Measurements from ENCODE around the gene PSMD13.
"Not testable (repeated sequence)": the region's sequence is repeated elsewhere in the genome, so short reads cannot be mapped to it uniquely, and the experiment has no call there.

PSMD13 gene

GRCh38 chr11:212150-213100, 24.4 kb upstream of the PSMD13 start:
- H3K4me1 ChIP-seq (ENCODE audit: control insufficient read depth, insufficient read depth, low read length) = peaks cover 13% of the 10 kb centered on the region
- H3K9me3 ChIP-seq (ENCODE audit: control insufficient read depth, low read length) = no peaks in the 10 kb centered on the region
- H3K36me3 ChIP-seq (ENCODE audit: control insufficient read depth, insufficient read depth, low read length) = peaks cover 27% of the 10 kb centered on the region
- no peak overlapping the region for H3K9ac ChIP-seq (ENCODE audit: low read length)
- H3K27me3 ChIP-seq (ENCODE audit: control insufficient read depth, insufficient read depth, low read length) = no peaks in the 10 kb centered on the region
- H3K4me3 ChIP-seq (ENCODE audit: low read length) = no peak overlapping the region

- Histone ChIP-seq H3K27me3 (ENCODE audit: control insufficient read depth, insufficient read depth, low read length) (no peaks in the 10 kb centered on the region), H3K4me3 (ENCODE audit: low read length) (no peak overlapping the region), H3K36me3 (ENCODE audit: control insufficient read depth, insufficient read depth, low read length) (peaks cover 27% of the 10 kb centered on the region), H3K9me3 (ENCODE audit: control insufficient read depth, low read length) (no peaks in the 10 kb centered on the region), H3K4me1 (ENCODE audit: control insufficient read depth, insufficient read depth, low read length) (peaks cover 13% of the 10 kb centered on the region), H3K9ac (ENCODE audit: low read length) (no peak overlapping the region)
Observed at GRCh38 chr11:213111-213510, 23.7 kb upstream of the PSMD13 start.

GRCh38 chr11:214083-214482, 22.7 kb upstream of the PSMD13 start:
- H3K27me3 ChIP-seq (ENCODE audit: control insufficient read depth, insufficient read depth, low read length) = no peaks in the 10 kb centered on the region
- H3K9ac ChIP-seq (ENCODE audit: low read length) = no peak overlapping the region
- H3K36me3 ChIP-seq (ENCODE audit: control insufficient read depth, insufficient read depth, low read length) = peaks cover 27% of the 10 kb centered on the region
- no peak overlapping the region for H3K4me3 ChIP-seq (ENCODE audit: low read length)
- peaks cover 13% of the 10 kb centered on the region for H3K4me1 ChIP-seq (ENCODE audit: control insufficient read depth, insufficient read depth, low read length)
- no peaks in the 10 kb centered on the region for H3K9me3 ChIP-seq (ENCODE audit: control insufficient read depth, low read length)

GRCh38 chr11:215581-216037, 21.2 kb upstream of the PSMD13 start:
- Histone ChIP-seq H3K36me3 (ENCODE audit: control insufficient read depth, insufficient read depth, low read length) (peaks cover 17% of the 10 kb centered on the region), H3K9ac (ENCODE audit: low read length) (no peak overlapping the region)

GRCh38 chr11:216081-216974, 20.4 kb upstream of the PSMD13 start:
- no peaks in the 10 kb centered on the region for H3K4me1 ChIP-seq (ENCODE audit: control insufficient read depth, insufficient read depth, low read length)
- H3K9ac ChIP-seq (ENCODE audit: low read length) = no peak overlapping the region
- H3K36me3 ChIP-seq (ENCODE audit: control insufficient read depth, insufficient read depth, low read length) = peaks cover 14% of the 10 kb centered on the region
- H3K4me3 ChIP-seq (ENCODE audit: low read length) = no peak overlapping the region
- no peaks in the 10 kb centered on the region for H3K27me3 ChIP-seq (ENCODE audit: control insufficient read depth, insufficient read depth, low read length)
- H3K9me3 ChIP-seq (ENCODE audit: control insufficient read depth, low read length) = no peaks in the 10 kb centered on the region

More at GRCh38 chr11:215581-216037, 21.2 kb upstream of the PSMD13 start:
- Histone ChIP-seq H3K27me3 (ENCODE audit: control insufficient read depth, insufficient read depth, low read length) (no peaks in the 10 kb centered on the region), H3K4me3 (ENCODE audit: low read length) (no peak overlapping the region), H3K4me1 (ENCODE audit: control insufficient read depth, insufficient read depth, low read length) (no peaks in the 10 kb centered on the region), H3K9me3 (ENCODE audit: control insufficient read depth, low read length) (no peaks in the 10 kb centered on the region)

- no peak overlapping the region for H3K4me3 ChIP-seq (ENCODE audit: low read length)
- no peaks in the 10 kb centered on the region for H3K4me1 ChIP-seq (ENCODE audit: control insufficient read depth, insufficient read depth, low read length)
- H3K36me3 ChIP-seq (ENCODE audit: control insufficient read depth, insufficient read depth, low read length) = peaks cover 8% of the 10 kb centered on the region
- H3K9ac ChIP-seq (ENCODE audit: low read length) = no peak overlapping the region
- no peaks in the 10 kb centered on the region for H3K9me3 ChIP-seq (ENCODE audit: control insufficient read depth, low read length)
- H3K27me3 ChIP-seq (ENCODE audit: control insufficient read depth, insufficient read depth, low read length) = no peaks in the 10 kb centered on the region
Observed at GRCh38 chr11:217704-218103, 19.1 kb upstream of the PSMD13 start.

- Histone ChIP-seq H3K27me3 (ENCODE audit: control insufficient read depth, insufficient read depth, low read length) (no peaks in the 10 kb centered on the region), H3K4me3 (ENCODE audit: low read length) (no peak overlapping the region), H3K9me3 (ENCODE audit: control insufficient read depth, low read length) (no peaks in the 10 kb centered on the region), H3K36me3 (ENCODE audit: control insufficient read depth, insufficient read depth, low read length) (no peaks in the 10 kb centered on the region), H3K4me1 (ENCODE audit: control insufficient read depth, insufficient read depth, low read length) (no peaks in the 10 kb centered on the region), H3K9ac (ENCODE audit: low read length) (no peak overlapping the region)
Observed at GRCh38 chr11:218815-219593, 17.8 kb upstream of the PSMD13 start.

GRCh38 chr11:220641-221215, 16.0 kb upstream of the PSMD13 start:
- not testable (repeated sequence) for H3K36me3 ChIP-seq (ENCODE audit: control insufficient read depth, insufficient read depth, low read length); H3K27me3 ChIP-seq (ENCODE audit: control insufficient read depth, insufficient read depth, low read length); H3K9me3 ChIP-seq (ENCODE audit: control insufficient read depth, low read length); H3K9ac ChIP-seq (ENCODE audit: low read length); H3K4me1 ChIP-seq (ENCODE audit: control insufficient read depth, insufficient read depth, low read length); H3K4me3 ChIP-seq (ENCODE audit: low read length)

- no peaks in the 10 kb centered on the region for H3K4me1 ChIP-seq (ENCODE audit: control insufficient read depth, insufficient read depth, low read length)
- no peak overlapping the region for H3K4me3 ChIP-seq (ENCODE audit: low read length)
- no peaks in the 10 kb centered on the region for H3K9me3 ChIP-seq (ENCODE audit: control insufficient read depth, low read length)
- no peaks in the 10 kb centered on the region for H3K27me3 ChIP-seq (ENCODE audit: control insufficient read depth, insufficient read depth, low read length)
- H3K9ac ChIP-seq (ENCODE audit: low read length) = no peak overlapping the region
- H3K36me3 ChIP-seq (ENCODE audit: control insufficient read depth, insufficient read depth, low read length) = no peaks in the 10 kb centered on the region
Observed at GRCh38 chr11:221539-221938, 15.2 kb upstream of the PSMD13 start.

- Histone ChIP-seq H3K27me3 (ENCODE audit: control insufficient read depth, insufficient read depth, low read length) (no peaks in the 10 kb centered on the region), H3K36me3 (ENCODE audit: control insufficient read depth, insufficient read depth, low read length) (no peaks in the 10 kb centered on the region), H3K9me3 (ENCODE audit: control insufficient read depth, low read length) (no peaks in the 10 kb centered on the region), H3K4me1 (ENCODE audit: control insufficient read depth, insufficient read depth, low read length) (no peaks in the 10 kb centered on the region), H3K4me3 (ENCODE audit: low read length) (no peak overlapping the region), H3K9ac (ENCODE audit: low read length) (no peak overlapping the region)
Observed at GRCh38 chr11:221998-222789, 14.6 kb upstream of the PSMD13 start.
